ENCODE results near the gene GRK3.

Gene GRK3

GRCh38 chr22:25712661-25713400 is 148.4 kb downstream of the GRK3 start:
- POLR2A ChIA-PET = no interaction called here
- DNase-seq (ENCODE audit: extremely low spot score) = no peak
- TF ChIP-seq ARNT (IDR thresholded peaks at IDR 0.05) (no peak), L3MBTL2 (conservative IDR thresholded peaks at IDR 0.05) (no peak), SUZ12 (IDR thresholded peaks at IDR 0.05) (no peak), HDGF (IDR thresholded peaks at IDR 0.05; ENCODE audit: borderline replicate concordance) (no peak), FOXK2 (IDR thresholded peaks at IDR 0.05) (no peak), CTBP1 (IDR thresholded peaks at IDR 0.05; ENCODE audit: borderline replicate concordance) (no peak), NFRKB (IDR thresholded peaks at IDR 0.05) (no peak)
- CTCF ChIA-PET = interaction anchor here (0.5 to 0.6 kb wide), 3 partner anchors 25 to 837 kb away, joined by 3 read pairs; no protein-coding TSS in a partner anchor

- ChIA-PET CTCF (no interaction called here), POLR2A (no interaction called here)
- no peak for TF ChIP-seq HDGF (IDR thresholded peaks at IDR 0.05; ENCODE audit: borderline replicate concordance)
- no peak for TF ChIP-seq TARDBP (IDR thresholded peaks at IDR 0.05)
- TF ChIP-seq SP1 (IDR thresholded peaks at IDR 0.05) = no peak
- no peak for TF ChIP-seq ELF4 (IDR thresholded peaks at IDR 0.05)
- no peak for TF ChIP-seq BHLHE40 (IDR thresholded peaks at IDR 0.05; ENCODE audit: borderline replicate concordance)
- no peak for TF ChIP-seq ARNT (IDR thresholded peaks at IDR 0.05)
- TF ChIP-seq FOXM1 (IDR thresholded peaks at IDR 0.05; ENCODE audit: borderline replicate concordance) = no peak
- TF ChIP-seq FOXK2 (IDR thresholded peaks at IDR 0.05) = no peak
- no peak for TF ChIP-seq LEF1 (IDR thresholded peaks at IDR 0.05; ENCODE audit: borderline replicate concordance)
- no peak for TF ChIP-seq CTBP1 (IDR thresholded peaks at IDR 0.05; ENCODE audit: borderline replicate concordance)
- no peak for TF ChIP-seq ZNF384 (IDR thresholded peaks at IDR 0.05)
- TF ChIP-seq NFRKB (IDR thresholded peaks at IDR 0.05) = no peak
- no peak for TF ChIP-seq SUZ12 (IDR thresholded peaks at IDR 0.05)
- no peak for DNase-seq (ENCODE audit: extremely low spot score)
Measured at GRCh38 chr22:25714070-25714469, 149.6 kb downstream of the GRK3 start.

- DNase-seq (ENCODE audit: extremely low spot score) = no peak
- ChIA-PET POLR2A (no interaction called here), CTCF (no interaction called here)
- no peak for TF ChIP-seq FOXM1 (IDR thresholded peaks at IDR 0.05; ENCODE audit: borderline replicate concordance)
- TF ChIP-seq ZNF384 (IDR thresholded peaks at IDR 0.05) = no peak
- no peak for TF ChIP-seq SP1 (IDR thresholded peaks at IDR 0.05)
- TF ChIP-seq BHLHE40 (IDR thresholded peaks at IDR 0.05; ENCODE audit: borderline replicate concordance) = no peak
- no peak for TF ChIP-seq ARNT (IDR thresholded peaks at IDR 0.05)
- TF ChIP-seq ELF4 (IDR thresholded peaks at IDR 0.05) = no peak
- no peak for TF ChIP-seq TARDBP (IDR thresholded peaks at IDR 0.05)
- TF ChIP-seq FOXA1 (IDR thresholded peaks at IDR 0.05) = no peak
- no peak for TF ChIP-seq CTBP1 (IDR thresholded peaks at IDR 0.05; ENCODE audit: borderline replicate concordance)
- no peak for TF ChIP-seq FOXK2 (IDR thresholded peaks at IDR 0.05)
- no peak for TF ChIP-seq NFRKB (IDR thresholded peaks at IDR 0.05)
- TF ChIP-seq LEF1 (IDR thresholded peaks at IDR 0.05; ENCODE audit: borderline replicate concordance) = no peak
- TF ChIP-seq L3MBTL2 (conservative IDR thresholded peaks at IDR 0.05) = no peak
- TF ChIP-seq SUZ12 (IDR thresholded peaks at IDR 0.05) = no peak
Measured at GRCh38 chr22:25714739-25715138, 150.3 kb downstream of the GRK3 start.

DNA sequence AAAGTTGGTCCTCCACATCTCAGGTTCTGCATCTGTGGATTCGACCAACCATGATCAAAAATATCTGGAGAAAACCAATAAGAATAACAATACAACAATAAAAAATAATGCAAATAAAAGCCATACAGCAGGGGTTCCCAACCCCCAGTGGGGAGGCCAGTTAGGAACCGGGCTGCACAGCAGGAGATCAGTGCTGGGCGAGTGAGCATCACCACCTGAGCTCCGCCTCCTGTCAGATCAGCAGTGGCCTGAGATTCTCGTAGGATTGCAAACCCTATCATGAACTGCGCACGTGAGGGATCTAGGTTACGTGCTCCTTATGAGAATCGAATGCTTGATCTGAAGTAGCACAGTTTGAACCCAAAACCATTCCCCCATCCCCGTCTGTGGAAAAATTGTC is 152.2 kb downstream of the GRK3 start:
- ChIA-PET POLR2A (interaction anchor here (1.4 kb wide), 1 partner anchor 13 kb away, joined by 3 read pairs; no protein-coding TSS in a partner anchor), CTCF (no interaction called here)
- TF ChIP-seq ARNT (IDR thresholded peaks at IDR 0.05) (no peak), ELF4 (IDR thresholded peaks at IDR 0.05) (no peak), BHLHE40 (IDR thresholded peaks at IDR 0.05; ENCODE audit: borderline replicate concordance) (no peak), SUZ12 (IDR thresholded peaks at IDR 0.05) (no peak), FOXA1 (IDR thresholded peaks at IDR 0.05) (no peak), HDGF (IDR thresholded peaks at IDR 0.05; ENCODE audit: borderline replicate concordance) (no peak), SP1 (IDR thresholded peaks at IDR 0.05) (no peak), TARDBP (IDR thresholded peaks at IDR 0.05) (no peak), L3MBTL2 (conservative IDR thresholded peaks at IDR 0.05) (no peak)
- no peak for DNase-seq (ENCODE audit: extremely low spot score)

- CTCF ChIA-PET = no interaction called here
- TF ChIP-seq LEF1 (IDR thresholded peaks at IDR 0.05; ENCODE audit: borderline replicate concordance) (no peak), NFRKB (IDR thresholded peaks at IDR 0.05) (no peak), SUZ12 (IDR thresholded peaks at IDR 0.05) (no peak), FOXK2 (IDR thresholded peaks at IDR 0.05) (no peak), CTBP1 (IDR thresholded peaks at IDR 0.05; ENCODE audit: borderline replicate concordance) (no peak), BHLHE40 (IDR thresholded peaks at IDR 0.05; ENCODE audit: borderline replicate concordance) (no peak), HDGF (IDR thresholded peaks at IDR 0.05; ENCODE audit: borderline replicate concordance) (no peak), FOXA1 (IDR thresholded peaks at IDR 0.05) (no peak), ELF4 (IDR thresholded peaks at IDR 0.05) (no peak), ARNT (IDR thresholded peaks at IDR 0.05) (no peak), L3MBTL2 (conservative IDR thresholded peaks at IDR 0.05) (no peak), FOXM1 (IDR thresholded peaks at IDR 0.05; ENCODE audit: borderline replicate concordance) (no peak), TARDBP (IDR thresholded peaks at IDR 0.05) (no peak), ZNF384 (IDR thresholded peaks at IDR 0.05) (no peak), SP1 (IDR thresholded peaks at IDR 0.05) (no peak)
- TF ChIP-seq, protein P1, sequence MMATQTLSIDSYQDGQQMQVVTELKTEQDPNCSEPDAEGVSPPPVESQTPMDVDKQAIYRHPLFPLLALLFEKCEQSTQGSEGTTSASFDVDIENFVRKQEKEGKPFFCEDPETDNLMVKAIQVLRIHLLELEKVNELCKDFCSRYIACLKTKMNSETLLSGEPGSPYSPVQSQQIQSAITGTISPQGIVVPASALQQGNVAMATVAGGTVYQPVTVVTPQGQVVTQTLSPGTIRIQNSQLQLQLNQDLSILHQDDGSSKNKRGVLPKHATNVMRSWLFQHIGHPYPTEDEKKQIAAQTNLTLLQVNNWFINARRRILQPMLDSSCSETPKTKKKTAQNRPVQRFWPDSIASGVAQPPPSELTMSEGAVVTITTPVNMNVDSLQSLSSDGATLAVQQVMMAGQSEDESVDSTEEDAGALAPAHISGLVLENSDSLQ (IDR thresholded peaks at IDR 0.05) = no peak
- DNase-seq (ENCODE audit: extremely low spot score) = no peak
- POLR2A ChIA-PET = no interaction called here
Measured at GRCh38 chr22:25718135-25718840, 153.8 kb downstream of the GRK3 start.

DNA sequence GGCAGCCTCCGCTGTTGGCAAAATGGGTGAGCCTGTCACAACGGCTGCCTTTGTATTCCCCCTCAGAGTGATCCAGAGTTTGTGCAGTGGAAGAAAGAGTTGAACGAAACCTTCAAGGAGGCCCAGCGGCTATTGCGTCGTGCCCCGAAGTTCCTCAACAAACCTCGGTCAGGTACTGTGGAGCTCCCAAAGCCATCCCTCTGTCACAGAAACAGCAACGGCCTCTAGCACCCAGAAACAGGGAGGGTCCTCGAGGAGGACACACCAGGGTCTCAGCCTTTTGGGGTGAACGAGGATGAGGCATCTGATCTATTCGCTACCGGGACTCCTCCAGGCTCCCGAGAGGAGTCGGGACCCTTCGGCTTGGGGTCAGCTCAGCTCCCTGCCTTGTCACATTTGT is 157.7 kb downstream of the GRK3 start:
- TF ChIP-seq BHLHE40 (IDR thresholded peaks at IDR 0.05; ENCODE audit: borderline replicate concordance) (no peak), CTBP1 (IDR thresholded peaks at IDR 0.05; ENCODE audit: borderline replicate concordance) (no peak), L3MBTL2 (conservative IDR thresholded peaks at IDR 0.05) (no peak), TARDBP (IDR thresholded peaks at IDR 0.05) (no peak), ELF4 (IDR thresholded peaks at IDR 0.05) (no peak), FOXK2 (IDR thresholded peaks at IDR 0.05) (no peak), SUZ12 (IDR thresholded peaks at IDR 0.05) (no peak), SP1 (IDR thresholded peaks at IDR 0.05) (no peak), ARNT (IDR thresholded peaks at IDR 0.05) (no peak), FOXA1 (IDR thresholded peaks at IDR 0.05) (no peak), LEF1 (IDR thresholded peaks at IDR 0.05; ENCODE audit: borderline replicate concordance) (no peak), FOXM1 (IDR thresholded peaks at IDR 0.05; ENCODE audit: borderline replicate concordance) (no peak), HDGF (IDR thresholded peaks at IDR 0.05; ENCODE audit: borderline replicate concordance) (no peak), NFRKB (IDR thresholded peaks at IDR 0.05) (no peak), ZNF384 (IDR thresholded peaks at IDR 0.05) (no peak)
- TF ChIP-seq, protein P1 (IDR thresholded peaks at IDR 0.05) = no peak
- no peak for DNase-seq (ENCODE audit: extremely low spot score)
- CTCF ChIA-PET = no interaction called here
- POLR2A ChIA-PET = no interaction called here
